GM18951 (cell line): ENCODE measurements around the gene SMU1.
"Not testable (repeated sequence)": the region's sequence is repeated elsewhere in the genome, so short reads cannot be mapped to it uniquely, and the experiment has no call there.

Experiments used
- POLR2A ChIP-seq: IDR thresholded peaks from 4 replicates; pipeline ENCODE4 v1.6.1; 2011; ENCODE audit warnings: mild to moderate bottlenecking; ENCODE audit not compliant: insufficient read length, insufficient read depth; ENCODE audit errors: extremely low read depth
- in situ Hi-C: fragments of 300-500 bp; cut with MboI; formaldehyde crosslinking; loops from one replicate; pipeline ENCODE4 v1.12.0; 2022; ENCODE audit warnings: low sequenced_read_pairs, mixed read lengths, inconsistent platforms; ENCODE audit not compliant: unreplicated experiment

SMU1 gene

GRCh38 chr9:33024966-33025571 is 51.4 kb downstream of the SMU1 start, which contains the start of gene DNAJA1:
Gene DNAJA1, plus strand, starts transcription at chr9:33025273. Its CDS starts 1,212 bp downstream, at chr9:33026485.
- TF ChIP-seq POLR2A, result peak; percentile 99
- in situ Hi-C loops, result no loop called here

GRCh38 chr9:33024126-33024965 is 52.1 kb downstream of the SMU1 start:
- no peak for TF ChIP-seq POLR2A
- in situ Hi-C loops, result no loop called here

DNA sequence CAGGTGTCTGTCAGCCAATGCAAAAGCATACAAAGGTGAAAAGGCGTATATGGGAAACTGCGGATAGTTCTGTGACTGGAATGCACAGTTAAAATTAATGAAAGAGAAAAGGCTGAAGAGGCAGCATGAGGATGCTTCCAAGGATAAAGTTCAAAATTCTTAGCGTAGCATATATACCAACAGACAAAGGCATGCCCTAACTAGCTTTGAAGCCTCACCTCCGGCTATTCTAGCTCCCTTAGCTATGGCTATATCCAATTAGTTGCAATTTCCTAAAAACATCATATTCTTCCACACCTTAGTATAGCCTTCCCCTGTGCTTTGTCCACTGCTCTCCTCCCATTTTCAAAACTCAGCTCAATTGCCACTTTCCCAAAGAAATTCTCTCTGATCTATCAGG is 52.8 kb downstream of the SMU1 start:
- in situ Hi-C loops, result no loop called here

GRCh38 chr9:33022755-33023154 is 53.7 kb downstream of the SMU1 start:
- no peak for TF ChIP-seq POLR2A
- in situ Hi-C loops, result no loop called here

More for the DNA sequence above, 52.8 kb downstream of the SMU1 start:
- no peak for TF ChIP-seq POLR2A

- TF ChIP-seq POLR2A, result no peak
- in situ Hi-C loops, result no loop called here
Observed at GRCh38 chr9:33022303-33022702, 54.2 kb downstream of the SMU1 start.

GRCh38 chr9:33019797-33020196 is 56.7 kb downstream of the SMU1 start:
- in situ Hi-C loops, result no loop called here
- no peak for TF ChIP-seq POLR2A

GRCh38 chr9:33017283-33018041 is 59.0 kb downstream of the SMU1 start:
- TF ChIP-seq POLR2A, result no peak
- in situ Hi-C loops, result no loop called here

GRCh38 chr9:33014665-33015014 is 61.8 kb downstream of the SMU1 start:
- in situ Hi-C loops, result no loop called here
- no peak for TF ChIP-seq POLR2A

DNA sequence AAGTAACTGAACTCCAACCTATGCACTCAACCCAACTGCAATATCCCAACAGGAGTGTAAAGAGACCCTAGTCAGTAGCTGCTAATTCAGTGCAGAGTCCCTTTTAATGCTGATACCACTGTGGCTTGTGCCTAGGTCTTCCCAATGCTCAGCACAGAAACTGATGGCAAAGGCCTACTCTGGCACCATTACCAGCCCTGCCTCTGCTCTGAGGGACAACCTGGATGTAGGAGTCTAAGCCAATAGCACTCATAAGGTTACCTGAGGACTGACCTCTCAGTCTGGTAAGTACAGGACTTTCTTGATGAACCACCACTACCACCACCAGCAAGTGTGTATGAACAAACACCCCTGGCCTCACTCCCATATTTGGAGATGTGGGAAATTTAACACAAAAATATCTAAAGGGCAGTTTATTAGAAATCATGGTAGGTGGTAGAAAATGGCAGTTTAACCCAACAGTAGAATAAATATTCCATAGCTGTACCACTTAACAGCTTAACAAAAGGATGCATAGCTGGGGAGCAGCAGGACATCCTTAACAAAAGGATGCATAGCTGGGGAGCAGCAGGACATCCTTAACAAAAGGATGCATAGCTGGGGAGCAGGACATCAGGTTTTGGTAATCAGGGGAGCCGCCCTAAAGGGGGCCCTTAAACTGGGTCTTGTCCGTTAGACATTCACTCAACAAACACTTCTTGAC is 62.4 kb downstream of the SMU1 start:
- in situ Hi-C loops, result no loop called here
- no peak for TF ChIP-seq POLR2A

GRCh38 chr9:33012328-33013069 is 64.0 kb downstream of the SMU1 start:
- no peak for TF ChIP-seq POLR2A
- in situ Hi-C loops, result no loop called here

DNA sequence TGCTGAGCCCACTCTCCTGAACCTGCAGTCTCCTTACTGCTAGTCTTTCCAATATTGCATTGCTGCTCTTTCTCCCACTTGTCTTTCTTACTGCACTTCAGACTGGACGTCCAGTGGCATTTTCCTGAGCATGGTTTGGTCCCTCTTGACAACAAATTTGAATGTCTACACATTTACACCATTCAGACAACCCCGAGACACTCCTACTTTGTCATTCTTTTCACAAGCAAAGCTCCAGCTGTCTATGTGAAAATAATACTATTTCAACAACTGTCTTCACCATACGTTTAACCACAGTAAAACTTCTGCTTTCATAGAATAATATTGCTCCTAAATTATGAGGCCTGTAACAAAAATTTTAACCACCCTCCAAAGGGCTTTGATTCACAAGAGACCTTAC is 64.6 kb downstream of the SMU1 start:
- in situ Hi-C loops, result no loop called here
- TF ChIP-seq POLR2A, result no peak

GRCh38 chr9:33007755-33008154 is 68.7 kb downstream of the SMU1 start:
- in situ Hi-C loops, result no loop called here
- TF ChIP-seq POLR2A, result no peak

DNA sequence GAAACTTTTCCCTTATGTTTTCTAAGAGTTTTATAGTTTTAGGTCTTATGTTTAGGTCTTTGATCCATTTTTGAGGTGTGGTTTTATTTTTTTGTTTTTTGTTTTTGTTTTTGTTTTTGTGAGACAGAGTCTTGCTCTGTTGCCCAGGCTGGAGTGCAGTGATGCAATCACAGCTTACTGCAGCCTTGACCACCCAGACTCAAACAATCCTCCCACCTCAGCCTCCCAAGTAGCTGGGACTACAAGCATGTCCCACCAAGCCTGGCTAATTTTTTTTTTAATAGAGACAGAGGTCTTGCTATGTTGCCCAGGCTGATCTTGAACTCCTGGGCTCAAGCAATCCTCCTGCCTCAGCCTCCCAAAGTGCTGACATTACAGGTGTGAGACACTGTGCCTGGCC is 71.1 kb downstream of the SMU1 start:
- in situ Hi-C loops, result not testable (repeated sequence)

DNA sequence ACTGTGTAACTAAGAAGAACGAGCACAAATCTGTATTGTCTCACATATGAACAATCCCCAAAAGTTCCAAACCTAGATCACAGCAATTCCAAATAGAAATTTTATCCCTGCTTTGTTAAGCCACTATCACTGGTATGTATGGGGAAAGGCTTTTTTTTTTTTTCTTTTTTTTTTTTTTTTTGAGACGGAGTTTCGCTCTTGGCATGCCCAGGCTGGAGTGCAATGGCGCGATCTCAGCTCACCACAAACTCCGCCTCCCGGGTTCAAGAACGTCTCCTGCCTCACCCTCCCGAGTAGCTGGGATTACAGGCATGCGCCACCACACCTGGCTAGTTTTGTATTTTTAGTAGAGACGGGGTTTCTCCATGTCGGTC is 75.8 kb downstream of the SMU1 start:
- in situ Hi-C loops, result not testable (repeated sequence)
